ENCODE measurements around the gene ITPR1. TPM values are rescaled to one million over a fixed set of nuclear protein-coding genes. Genes with fewer than 3 reads are reported as not detected.
A peak's percentile ranks its signal among the peaks of the same experiment; 100 is the strongest.

ITPR1 gene
- total and polyA plus RNA-seq, 12 donors = 9.7 to 40.3 (median 18.8) TPM

DNA sequence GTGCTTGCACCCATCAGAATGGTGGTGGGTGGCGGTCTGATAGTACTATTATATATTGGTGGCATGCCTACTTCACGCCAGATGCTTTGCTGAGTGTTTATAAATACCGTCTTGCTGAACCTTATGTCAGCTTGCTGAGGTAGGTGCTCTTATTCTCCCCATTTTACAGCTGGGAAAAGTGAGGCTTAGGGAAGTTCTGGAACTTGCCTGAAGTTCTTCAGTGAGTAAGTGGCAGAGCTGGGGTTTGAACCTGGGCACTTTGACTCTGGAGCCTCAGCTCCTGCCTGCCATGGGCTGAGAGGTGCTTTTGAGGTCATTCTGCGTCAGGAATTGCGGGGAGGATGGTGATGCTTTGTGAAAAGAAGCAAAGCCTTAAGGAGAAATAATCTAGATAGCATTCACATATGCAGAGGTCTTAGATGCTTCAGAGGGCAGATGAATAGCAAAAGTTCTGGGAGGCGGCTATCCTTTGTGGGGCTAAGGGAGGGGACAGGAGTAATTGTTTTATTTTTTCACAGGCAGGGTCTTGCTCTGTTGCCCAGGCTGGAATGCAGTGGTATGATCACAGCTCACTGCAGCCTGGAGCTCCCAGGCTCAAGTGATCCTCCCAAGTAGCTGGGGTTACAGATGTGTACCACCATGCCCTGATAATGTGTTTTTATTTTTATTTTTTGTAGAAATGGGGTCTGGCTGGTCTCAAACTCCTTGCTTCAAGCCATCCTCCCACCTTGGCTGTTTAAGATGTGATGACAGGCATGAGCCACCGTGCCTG is 18.5 kb downstream of the ITPR1 start:
- Histone ChIP-seq H3K4me3 (no peak overlapping the region), H3K9me3 (no peaks in the 10 kb centered on the region), H3K4me1 (peaks cover 7 to 65% (median 48%) of the 10 kb centered on the region in 9 donors), H3K27ac (no peak overlapping the region), H3K36me3 (peaks cover 0 to 4% (median 0%) of the 10 kb centered on the region in 9 donors), H3K27me3 (no peaks in the 10 kb centered on the region)
- intact Hi-C loops (cut with DNase I) = no loop called here
- TF ChIP-seq, protein P1, sequence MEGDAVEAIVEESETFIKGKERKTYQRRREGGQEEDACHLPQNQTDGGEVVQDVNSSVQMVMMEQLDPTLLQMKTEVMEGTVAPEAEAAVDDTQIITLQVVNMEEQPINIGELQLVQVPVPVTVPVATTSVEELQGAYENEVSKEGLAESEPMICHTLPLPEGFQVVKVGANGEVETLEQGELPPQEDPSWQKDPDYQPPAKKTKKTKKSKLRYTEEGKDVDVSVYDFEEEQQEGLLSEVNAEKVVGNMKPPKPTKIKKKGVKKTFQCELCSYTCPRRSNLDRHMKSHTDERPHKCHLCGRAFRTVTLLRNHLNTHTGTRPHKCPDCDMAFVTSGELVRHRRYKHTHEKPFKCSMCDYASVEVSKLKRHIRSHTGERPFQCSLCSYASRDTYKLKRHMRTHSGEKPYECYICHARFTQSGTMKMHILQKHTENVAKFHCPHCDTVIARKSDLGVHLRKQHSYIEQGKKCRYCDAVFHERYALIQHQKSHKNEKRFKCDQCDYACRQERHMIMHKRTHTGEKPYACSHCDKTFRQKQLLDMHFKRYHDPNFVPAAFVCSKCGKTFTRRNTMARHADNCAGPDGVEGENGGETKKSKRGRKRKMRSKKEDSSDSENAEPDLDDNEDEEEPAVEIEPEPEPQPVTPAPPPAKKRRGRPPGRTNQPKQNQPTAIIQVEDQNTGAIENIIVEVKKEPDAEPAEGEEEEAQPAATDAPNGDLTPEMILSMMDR (IDR thresholded peaks at IDR 0.05) = no peak
- ATAC-seq (no peak), DNase-seq (no peak)
- 78 to 87% methylated on average over 7 of the region's 7 CpGs for WGBS, 2 donors

DNA sequence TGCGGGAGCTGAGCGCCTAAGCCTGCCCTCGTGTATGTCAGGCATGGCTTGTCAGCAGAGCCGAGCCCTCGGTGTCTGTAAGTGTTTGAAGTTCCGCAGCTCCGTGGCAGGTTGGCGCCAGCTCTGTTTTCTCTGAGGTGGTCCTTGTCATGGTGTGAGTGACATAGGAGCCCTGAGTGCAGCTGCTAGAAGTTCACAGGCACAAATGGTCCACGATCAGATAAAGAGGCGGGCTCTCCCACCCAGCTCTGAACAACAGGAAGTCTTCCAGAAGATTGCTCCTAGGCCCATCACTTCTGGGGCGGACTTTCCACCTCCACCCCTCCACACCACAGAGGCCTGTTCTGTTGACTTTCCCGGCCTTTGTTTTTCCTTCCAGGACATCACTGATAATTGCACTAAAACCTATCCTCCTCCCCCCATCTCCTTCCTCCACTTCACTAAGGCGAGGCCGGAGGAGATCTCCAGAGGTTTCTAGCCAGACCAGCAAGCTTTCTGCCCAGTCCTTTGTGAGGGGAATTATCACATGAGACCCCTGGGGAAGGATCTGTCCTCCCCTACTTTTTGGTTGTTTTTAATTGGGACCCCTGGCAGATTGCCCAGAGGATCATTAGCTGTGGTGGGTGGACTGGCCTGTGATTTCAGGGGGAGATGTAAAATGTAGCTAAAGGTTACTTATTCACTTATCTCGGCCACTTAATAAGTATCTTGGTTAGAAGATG is 19.9 kb downstream of the ITPR1 start:
- H3K4me1 ChIP-seq = peaks cover 15 to 65% (median 49%) of the 10 kb centered on the region in 9 donors
- H3K27me3 ChIP-seq = no peaks in the 10 kb centered on the region
- H3K4me3 ChIP-seq = no peak overlapping the region
- DNase-seq (peak in 1 of 2 donors; percentile 30), ATAC-seq (peak; percentile 64 to 73 (median 69))
- TF ChIP-seq, protein P1 (IDR thresholded peaks at IDR 0.05) = no peak
- intact Hi-C loops (cut with DNase I) = no loop called here
- H3K27ac ChIP-seq = peak overlapping the region in 8 of 10 donors; percentile 8 to 73 (median 34)
- H3K36me3 ChIP-seq = peaks cover 0 to 4% (median 0%) of the 10 kb centered on the region in 9 donors
- no peaks in the 10 kb centered on the region for H3K9me3 ChIP-seq
- 41 to 43% methylated on average over 15 of the region's 15 CpGs for whole genome bisulfite sequencing, 2 donors

DNA sequence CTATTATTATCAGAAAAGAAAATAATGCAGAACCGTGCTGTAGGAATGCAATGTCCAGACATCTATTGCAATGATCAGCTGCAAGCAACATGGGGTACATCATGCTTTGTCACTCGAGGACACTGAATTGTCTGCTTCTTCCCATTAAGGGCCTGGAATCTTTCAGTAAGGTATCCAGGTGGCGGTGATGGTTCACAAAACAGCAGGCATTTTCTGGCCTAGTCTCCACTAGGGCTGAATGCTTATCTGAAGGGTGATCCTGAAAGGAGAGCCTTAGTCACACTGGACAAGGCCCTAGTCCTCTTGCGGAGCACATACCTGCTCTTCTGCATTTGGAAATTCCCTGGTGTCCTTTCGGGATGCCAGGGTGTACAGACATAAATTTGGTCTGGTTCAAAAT is 21.2 kb downstream of the ITPR1 start:
- H3K9me3 ChIP-seq = no peaks in the 10 kb centered on the region
- intact Hi-C loops (cut with DNase I) = no loop called here
- TF ChIP-seq, protein P1 (IDR thresholded peaks at IDR 0.05) = no peak
- H3K27ac ChIP-seq = peak overlapping the region in 1 of 10 donors; percentile 39
- H3K27me3 ChIP-seq = no peaks in the 10 kb centered on the region
- peaks cover 17 to 77% (median 55%) of the 10 kb centered on the region in 9 donors for H3K4me1 ChIP-seq
- ATAC-seq (no peak), DNase-seq (no peak)
- no peak overlapping the region for H3K4me3 ChIP-seq
- 79 to 96% methylated on average over 5 of the region's 5 CpGs for WGBS, 2 donors
- H3K36me3 ChIP-seq = peaks cover 0 to 8% (median 0%) of the 10 kb centered on the region in 9 donors

DNA sequence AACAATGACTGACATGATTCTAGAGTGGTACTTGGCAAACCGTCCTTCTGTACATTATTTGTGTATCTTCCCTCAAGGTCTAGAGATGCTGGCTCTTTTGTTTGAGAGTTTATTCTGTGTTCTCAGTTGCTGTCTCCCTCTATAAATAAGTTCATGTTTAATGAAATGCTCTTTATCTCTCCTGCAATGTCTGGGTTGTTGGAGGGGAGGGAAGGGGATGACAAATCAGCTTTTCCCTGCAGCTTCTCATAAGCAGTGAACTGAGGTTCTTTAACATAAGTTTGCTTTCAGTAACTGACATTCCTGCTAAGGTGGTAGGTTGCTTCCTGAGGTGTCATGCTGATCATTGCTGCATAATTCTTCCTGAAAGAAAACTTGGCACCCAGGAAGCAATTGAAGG is 21.8 kb downstream of the ITPR1 start:
- intact Hi-C loops (cut with DNase I) = no loop called here
- TF ChIP-seq, protein P1 (IDR thresholded peaks at IDR 0.05) = no peak

More for the DNA sequence above, 21.8 kb downstream of the ITPR1 start:
- H3K9me3 ChIP-seq = no peaks in the 10 kb centered on the region
- peaks cover 17 to 83% (median 61%) of the 10 kb centered on the region in 9 donors for H3K4me1 ChIP-seq
- H3K27ac ChIP-seq = peak overlapping the region in 2 of 10 donors; percentile 23 to 39
- 75 to 79% methylated on average over 1 of the region's 1 CpG for WGBS, 2 donors
- DNase-seq (no peak), ATAC-seq (no peak)
- peaks cover 0 to 8% (median 0%) of the 10 kb centered on the region in 9 donors for H3K36me3 ChIP-seq
- no peaks in the 10 kb centered on the region for H3K27me3 ChIP-seq
- H3K4me3 ChIP-seq = no peak overlapping the region

Data from heart right ventricle (tissue), 16 donors.